Measurements from ENCODE around the gene DAB1.

The DAB1 gene

GRCh38 chr1:57007472-57007871, 416.4 kb downstream of the DAB1 start:
- Histone ChIP-seq H3K27me3 (ENCODE audit: insufficient read depth, low read length) (0 out of 2 replicates have a peak, but pooled peaks cover 6% of the 10 kb centered on the region), H2AFZ (ENCODE audit: low read length) (no peak overlapping the region), H3K36me3 (ENCODE audit: insufficient read depth, low read length) (no peaks in the 10 kb centered on the region), H3K27ac (ENCODE audit: low read depth, low read length, poor library complexity, severe bottlenecking) (no peak overlapping the region), H3K4me2 (ENCODE audit: low read length) (no peak overlapping the region), H3K4me3 (ENCODE audit: low read depth, low read length, poor library complexity, severe bottlenecking) (no peak overlapping the region), H3K9me3 (ENCODE audit: low read length) (no peaks in the 10 kb centered on the region), H3F3A (ENCODE audit: insufficient read depth, low read length) (no peaks in the 10 kb centered on the region), H3K9ac (ENCODE audit: low read length) (no peak overlapping the region), H3K9me2 (ENCODE audit: low read depth, low read length) (no peaks in the 10 kb centered on the region), H3K4me1 (ENCODE audit: insufficient read depth, low read length, severe bottlenecking) (no peaks in the 10 kb centered on the region), H3K79me2 (ENCODE audit: insufficient read depth, low read length) (no peaks in the 10 kb centered on the region), H4K20me1 (ENCODE audit: insufficient read depth, low read length) (no peaks in the 10 kb centered on the region)
- no peak for TF ChIP-seq CTCF (IDR thresholded peaks at IDR 0.05; ENCODE audit: low read length)
- TF ChIP-seq EZH2 (IDR thresholded peaks at IDR 0.05; ENCODE audit: borderline replicate concordance, low read length) = no peak

GRCh38 chr1:57003398-57004139, 420.3 kb downstream of the DAB1 start:
- H3K9me3 ChIP-seq (ENCODE audit: low read length) = no peaks in the 10 kb centered on the region

GRCh38 chr1:56995414-56996100, 428.3 kb downstream of the DAB1 start:
- no peak overlapping the region for H3K4me3 ChIP-seq (ENCODE audit: low read depth, low read length, poor library complexity, severe bottlenecking)
- H3F3A ChIP-seq (ENCODE audit: insufficient read depth, low read length) = no peaks in the 10 kb centered on the region
- no peak overlapping the region for H2AFZ ChIP-seq (ENCODE audit: low read length)
- no peak for TF ChIP-seq CTCF (IDR thresholded peaks at IDR 0.05; ENCODE audit: low read length)
- TF ChIP-seq EZH2 (IDR thresholded peaks at IDR 0.05; ENCODE audit: borderline replicate concordance, low read length) = no peak
- no peaks in the 10 kb centered on the region for H3K27me3 ChIP-seq (ENCODE audit: insufficient read depth, low read length)
- H4K20me1 ChIP-seq (ENCODE audit: insufficient read depth, low read length) = no peaks in the 10 kb centered on the region
- no peak overlapping the region for H3K27ac ChIP-seq (ENCODE audit: low read depth, low read length, poor library complexity, severe bottlenecking)
- no peak overlapping the region for H3K4me2 ChIP-seq (ENCODE audit: low read length)
- no peaks in the 10 kb centered on the region for H3K79me2 ChIP-seq (ENCODE audit: insufficient read depth, low read length)
- H3K9ac ChIP-seq (ENCODE audit: low read length) = no peak overlapping the region
- no peaks in the 10 kb centered on the region for H3K36me3 ChIP-seq (ENCODE audit: insufficient read depth, low read length)
- no peaks in the 10 kb centered on the region for H3K9me2 ChIP-seq (ENCODE audit: low read depth, low read length)
- no peaks in the 10 kb centered on the region for H3K4me1 ChIP-seq (ENCODE audit: insufficient read depth, low read length, severe bottlenecking)
- H3K9me3 ChIP-seq (ENCODE audit: low read length) = no peaks in the 10 kb centered on the region

More at GRCh38 chr1:57003398-57004139, 420.3 kb downstream of the DAB1 start:
- no peak overlapping the region for H2AFZ ChIP-seq (ENCODE audit: low read length)
- H3K4me1 ChIP-seq (ENCODE audit: insufficient read depth, low read length, severe bottlenecking) = no peaks in the 10 kb centered on the region
- H3K36me3 ChIP-seq (ENCODE audit: insufficient read depth, low read length) = no peaks in the 10 kb centered on the region
- no peaks in the 10 kb centered on the region for H3K79me2 ChIP-seq (ENCODE audit: insufficient read depth, low read length)
- no peak for TF ChIP-seq CTCF (IDR thresholded peaks at IDR 0.05; ENCODE audit: low read length)
- TF ChIP-seq EZH2 (IDR thresholded peaks at IDR 0.05; ENCODE audit: borderline replicate concordance, low read length) = no peak
- no peak overlapping the region for H3K4me3 ChIP-seq (ENCODE audit: low read depth, low read length, poor library complexity, severe bottlenecking)
- H3K27ac ChIP-seq (ENCODE audit: low read depth, low read length, poor library complexity, severe bottlenecking) = no peak overlapping the region
- no peaks in the 10 kb centered on the region for H3K27me3 ChIP-seq (ENCODE audit: insufficient read depth, low read length)
- H4K20me1 ChIP-seq (ENCODE audit: insufficient read depth, low read length) = no peaks in the 10 kb centered on the region
- no peaks in the 10 kb centered on the region for H3F3A ChIP-seq (ENCODE audit: insufficient read depth, low read length)
- no peak overlapping the region for H3K4me2 ChIP-seq (ENCODE audit: low read length)
- no peaks in the 10 kb centered on the region for H3K9me2 ChIP-seq (ENCODE audit: low read depth, low read length)
- H3K9ac ChIP-seq (ENCODE audit: low read length) = no peak overlapping the region

Measured in OCI-LY1 (cell line).